Mesendoderm (in vitro differentiated cells): ENCODE measurements around the gene ECPAS.

Experiments
- DNase-seq: peaks from one replicate; pipeline ENCODE4 v3.0.0; 2013
- H2AK5ac ChIP-seq: 2 replicates; pipeline ENCODE4 v1.6.1; 2013; ENCODE audit warnings: low read length, inconsistent platforms
- H2BK120ac ChIP-seq: 2 replicates; pipeline ENCODE4 v1.6.1; 2013; ENCODE audit warnings: low read depth, mild to moderate bottlenecking, low read length, moderate library complexity, mixed read lengths
- H2BK15ac ChIP-seq: replicated peaks from 2 replicates; pipeline ENCODE4 v1.6.1; 2013; ENCODE audit warnings: low read depth, mild to moderate bottlenecking, moderate library complexity
- H2BK5ac ChIP-seq: 2 replicates; pipeline ENCODE4 v1.6.1; 2013; ENCODE audit warnings: low read length, inconsistent platforms
- H3K18ac ChIP-seq: 2 replicates; pipeline ENCODE4 v1.6.1; 2013; ENCODE audit warnings: mild to moderate bottlenecking, low read length, mixed read lengths
- H3K23ac ChIP-seq: one replicate; pipeline ENCODE4 v1.6.1; 2013; ENCODE audit warnings: low read length
- H3K27ac ChIP-seq: 2 replicates; pipeline ENCODE4 v1.5.1; 2013; ENCODE audit warnings: low read depth, mild to moderate bottlenecking, inconsistent platforms, low read length, moderate library complexity
- H3K27me3 ChIP-seq: 2 replicates; pipeline ENCODE4 v1.6.1; 2013; ENCODE audit warnings: low read length, control low read depth, mild to moderate bottlenecking, inconsistent platforms; ENCODE audit not compliant: insufficient read depth, poor library complexity
- H3K36me3 ChIP-seq: 2 replicates; pipeline ENCODE4 v1.6.1; 2013; ENCODE audit warnings: low read length, inconsistent platforms; ENCODE audit not compliant: control insufficient read depth, insufficient read depth
- H3K4ac ChIP-seq: one replicate; pipeline ENCODE4 v1.6.1; 2013; ENCODE audit warnings: low read depth, mild to moderate bottlenecking, low read length, moderate library complexity
- H3K4me1 ChIP-seq: 2 replicates; pipeline ENCODE4 v1.6.1; 2013; ENCODE audit warnings: low read depth, low read length, inconsistent platforms; ENCODE audit not compliant: control insufficient read depth
- H3K4me2 ChIP-seq: 2 replicates; pipeline ENCODE4 v1.6.1; 2013; ENCODE audit warnings: low read length
- H3K4me3 ChIP-seq: 2 replicates; pipeline ENCODE4 v1.5.1; 2013; ENCODE audit warnings: mild to moderate bottlenecking, low read length
- H3K56ac ChIP-seq: one replicate; pipeline ENCODE4 v1.6.1; 2013; ENCODE audit warnings: low read length
- H3K79me1 ChIP-seq: 2 replicates; pipeline ENCODE4 v1.6.1; 2013; ENCODE audit warnings: low read length, inconsistent platforms
- H3K79me2 ChIP-seq: 2 replicates; pipeline ENCODE4 v1.6.1; 2013; ENCODE audit warnings: mild to moderate bottlenecking, low read length; ENCODE audit not compliant: control insufficient read depth, insufficient read depth
- H3K9ac ChIP-seq: 2 replicates; pipeline ENCODE4 v1.6.1; 2013; ENCODE audit warnings: low read length, inconsistent platforms
- H4K5ac ChIP-seq: one replicate; pipeline ENCODE4 v1.6.1; 2013; ENCODE audit warnings: low read length
- H4K8ac ChIP-seq: one replicate; pipeline ENCODE4 v1.6.1; 2013; ENCODE audit warnings: low read depth, mild to moderate bottlenecking, control low read depth, low read length, moderate library complexity
- WGBS: extraction: QIAGEN DNeasy Blood & Tissue Kit; methylation state at CpG from one replicate; pipeline ENCODE4 v1.1.7; 2013; ENCODE audit warnings: low lambda C conversion rate, missing lambda C conversion rate; ENCODE audit not compliant: insufficient coverage; ENCODE audit errors: extremely low coverage; 5-methylcytosine and 5-hydroxymethylcytosine counted together

The ECPAS gene

GRCh38 chr9:111482694-111483438, 1.3 kb downstream of the ECPAS start:
- no CpG with 5 or more reads among the region's 76 CpGs for WGBS
- Histone ChIP-seq H3K4me3 (peak overlapping the region; percentile 28), H3K23ac (no peak overlapping the region), H2BK120ac (peak overlapping the region; percentile 97), H3K9ac (peak overlapping the region; percentile 59), H3K56ac (peak overlapping the region; percentile 92), H4K5ac (no peak overlapping the region), H3K36me3 (no peaks in the 10 kb centered on the region), H2BK15ac (no peak overlapping the region), H3K79me2 (peaks cover 40% of the 10 kb centered on the region), H3K4me2 (peak overlapping the region; percentile 66), H4K8ac (peak overlapping the region; percentile 100), H2BK5ac (no peak overlapping the region), H2AK5ac (no peak overlapping the region), H3K4ac (no peak overlapping the region), H3K18ac (peak overlapping the region; percentile 100), H3K4me1 (peaks cover 2% of the 10 kb centered on the region), H3K27me3 (no peaks in the 10 kb centered on the region), H3K27ac (peak overlapping the region; percentile 99), H3K79me1 (peaks cover 2% of the 10 kb centered on the region)
- DNase-seq: peak; percentile 82

GRCh38 chr9:111481885-111482636, 2.1 kb downstream of the ECPAS start:
- DNase-seq: peak; percentile 30
- peaks cover 2% of the 10 kb centered on the region for H3K79me1 ChIP-seq
- H2BK5ac ChIP-seq: no peak overlapping the region
- H3K23ac ChIP-seq: no peak overlapping the region
- no peak overlapping the region for H3K18ac ChIP-seq
- no peak overlapping the region for H4K5ac ChIP-seq
- no peak overlapping the region for H4K8ac ChIP-seq
- peaks cover 48% of the 10 kb centered on the region for H3K79me2 ChIP-seq
- no peak overlapping the region for H2BK15ac ChIP-seq
- H3K27me3 ChIP-seq: no peaks in the 10 kb centered on the region
- H3K27ac ChIP-seq: no peak overlapping the region
- no CpG with 5 or more reads among the region's 13 CpGs for WGBS
- H3K4ac ChIP-seq: no peak overlapping the region
- peak overlapping the region; percentile 25 for H3K4me3 ChIP-seq
- H3K9ac ChIP-seq: peak overlapping the region; percentile 59
- H3K56ac ChIP-seq: peak overlapping the region; percentile 83
- no peak overlapping the region for H2AK5ac ChIP-seq
- H2BK120ac ChIP-seq: no peak overlapping the region
- no peaks in the 10 kb centered on the region for H3K36me3 ChIP-seq
- peak overlapping the region; percentile 66 for H3K4me2 ChIP-seq
- H3K4me1 ChIP-seq: peaks cover 2% of the 10 kb centered on the region

- no peak overlapping the region for H2BK5ac ChIP-seq
- WGBS: no CpG with 5 or more reads among the region's 3 CpGs
- H3K9ac ChIP-seq: no peak overlapping the region
- no peaks in the 10 kb centered on the region for H3K27me3 ChIP-seq
- no peak overlapping the region for H2BK120ac ChIP-seq
- peaks cover 79% of the 10 kb centered on the region for H3K79me2 ChIP-seq
- no peak overlapping the region for H2AK5ac ChIP-seq
- H3K56ac ChIP-seq: no peak overlapping the region
- H3K4me1 ChIP-seq: peaks cover 2% of the 10 kb centered on the region
- H3K4me3 ChIP-seq: no peak overlapping the region
- peaks cover 8% of the 10 kb centered on the region for H3K79me1 ChIP-seq
- no peak for DNase-seq
- no peak overlapping the region for H3K27ac ChIP-seq
- no peak overlapping the region for H3K4me2 ChIP-seq
- no peak overlapping the region for H3K4ac ChIP-seq
- H4K8ac ChIP-seq: no peak overlapping the region
- H3K18ac ChIP-seq: no peak overlapping the region
- no peaks in the 10 kb centered on the region for H3K36me3 ChIP-seq
- H4K5ac ChIP-seq: no peak overlapping the region
- H2BK15ac ChIP-seq: no peak overlapping the region
- H3K23ac ChIP-seq: no peak overlapping the region
Observed at GRCh38 chr9:111477677-111478076, 6.5 kb downstream of the ECPAS start.

GRCh38 chr9:111475195-111475594, 9.0 kb downstream of the ECPAS start:
- no peak overlapping the region for H3K9ac ChIP-seq
- H3K18ac ChIP-seq: no peak overlapping the region
- H3K4me2 ChIP-seq: no peak overlapping the region
- H3K79me1 ChIP-seq: peaks cover 8% of the 10 kb centered on the region
- no peaks in the 10 kb centered on the region for H3K27me3 ChIP-seq
- no CpG with 5 or more reads among the region's 2 CpGs for WGBS
- no peak overlapping the region for H4K8ac ChIP-seq
- no peak overlapping the region for H3K4ac ChIP-seq
- no peaks in the 10 kb centered on the region for H3K36me3 ChIP-seq
- no peak overlapping the region for H3K27ac ChIP-seq
- H2BK15ac ChIP-seq: no peak overlapping the region
- H4K5ac ChIP-seq: no peak overlapping the region
- no peak overlapping the region for H2AK5ac ChIP-seq
- no peak overlapping the region for H3K4me3 ChIP-seq
- H2BK5ac ChIP-seq: no peak overlapping the region
- DNase-seq: no peak
- peaks cover 71% of the 10 kb centered on the region for H3K79me2 ChIP-seq
- no peak overlapping the region for H3K23ac ChIP-seq
- no peak overlapping the region for H3K56ac ChIP-seq
- H3K4me1 ChIP-seq: no peaks in the 10 kb centered on the region
- H2BK120ac ChIP-seq: no peak overlapping the region

- Histone ChIP-seq H3K23ac (no peak overlapping the region), H3K4me1 (no peaks in the 10 kb centered on the region), H2BK120ac (no peak overlapping the region), H3K27ac (no peak overlapping the region), H3K18ac (no peak overlapping the region), H3K79me1 (peaks cover 10% of the 10 kb centered on the region), H3K4me2 (no peak overlapping the region), H2BK15ac (no peak overlapping the region), H4K5ac (no peak overlapping the region), H3K36me3 (no peaks in the 10 kb centered on the region), H4K8ac (no peak overlapping the region), H3K4me3 (no peak overlapping the region), H3K56ac (no peak overlapping the region), H3K9ac (no peak overlapping the region), H3K27me3 (no peaks in the 10 kb centered on the region), H2AK5ac (no peak overlapping the region), H3K79me2 (peaks cover 72% of the 10 kb centered on the region), H2BK5ac (no peak overlapping the region), H3K4ac (no peak overlapping the region)
- no CpG with 5 or more reads among the region's 3 CpGs for WGBS
- DNase-seq: no peak
Observed at GRCh38 chr9:111474385-111474784, 9.8 kb downstream of the ECPAS start.
